Measurements from ENCODE around the gene LYPD5. TPM values are rescaled to one million over a fixed set of nuclear protein-coding genes. Genes with fewer than 3 reads are reported as not detected.

Gene LYPD5
- total and polyA plus RNA-seq, 11 donors: 0.34 to 7.9 (median 1.4) TPM

- DNase-seq: no peak
- no peaks in the 10 kb centered on the region for H3K9me3 ChIP-seq
- intact Hi-C loops (cut with DNase I): loop anchor here in 6 of 10 donors (5.0 to 10.0 kb wide), 5 partner anchors 34 to 337 kb away; partner anchors contain the start of genes PLAUR (in 1 of the 6) and ZNF575 (in 1 of the 6)
- TF ChIP-seq POLR2A (IDR thresholded peaks at IDR 0.05): no peak
- TF ChIP-seq, protein P1, sequence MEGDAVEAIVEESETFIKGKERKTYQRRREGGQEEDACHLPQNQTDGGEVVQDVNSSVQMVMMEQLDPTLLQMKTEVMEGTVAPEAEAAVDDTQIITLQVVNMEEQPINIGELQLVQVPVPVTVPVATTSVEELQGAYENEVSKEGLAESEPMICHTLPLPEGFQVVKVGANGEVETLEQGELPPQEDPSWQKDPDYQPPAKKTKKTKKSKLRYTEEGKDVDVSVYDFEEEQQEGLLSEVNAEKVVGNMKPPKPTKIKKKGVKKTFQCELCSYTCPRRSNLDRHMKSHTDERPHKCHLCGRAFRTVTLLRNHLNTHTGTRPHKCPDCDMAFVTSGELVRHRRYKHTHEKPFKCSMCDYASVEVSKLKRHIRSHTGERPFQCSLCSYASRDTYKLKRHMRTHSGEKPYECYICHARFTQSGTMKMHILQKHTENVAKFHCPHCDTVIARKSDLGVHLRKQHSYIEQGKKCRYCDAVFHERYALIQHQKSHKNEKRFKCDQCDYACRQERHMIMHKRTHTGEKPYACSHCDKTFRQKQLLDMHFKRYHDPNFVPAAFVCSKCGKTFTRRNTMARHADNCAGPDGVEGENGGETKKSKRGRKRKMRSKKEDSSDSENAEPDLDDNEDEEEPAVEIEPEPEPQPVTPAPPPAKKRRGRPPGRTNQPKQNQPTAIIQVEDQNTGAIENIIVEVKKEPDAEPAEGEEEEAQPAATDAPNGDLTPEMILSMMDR (IDR thresholded peaks at IDR 0.05): no peak
- peaks cover 0 to 22% (median 0%) of the 10 kb centered on the region in 9 donors for H3K27me3 ChIP-seq
- no peak overlapping the region for H3K4me3 ChIP-seq
- no peak for ATAC-seq
- WGBS, 4 donors: 87 to 92% (median 89%) methylated on average over 14 of the region's 14 CpGs
- H3K27ac ChIP-seq: no peak overlapping the region
- no peaks in the 10 kb centered on the region for H3K36me3 ChIP-seq
- H3K4me1 ChIP-seq: peaks cover 0 to 53% (median 4%) of the 10 kb centered on the region in 12 donors
Measured at GRCh38 chr19:43781630-43782310, 20.5 kb downstream of the LYPD5 start.

GRCh38 chr19:43780706-43781525 is 21.3 kb downstream of the LYPD5 start, which contains the start of gene KCNN4:
KCNN4 (minus strand) TSS chr19:43780973; CDS start chr19:43780861, 112 bp downstream.
- DNase-seq: no peak
- peak within 1 kb of the TSS in 1 of 12 donors; percentile 74 for H3K27ac ChIP-seq

DNA sequence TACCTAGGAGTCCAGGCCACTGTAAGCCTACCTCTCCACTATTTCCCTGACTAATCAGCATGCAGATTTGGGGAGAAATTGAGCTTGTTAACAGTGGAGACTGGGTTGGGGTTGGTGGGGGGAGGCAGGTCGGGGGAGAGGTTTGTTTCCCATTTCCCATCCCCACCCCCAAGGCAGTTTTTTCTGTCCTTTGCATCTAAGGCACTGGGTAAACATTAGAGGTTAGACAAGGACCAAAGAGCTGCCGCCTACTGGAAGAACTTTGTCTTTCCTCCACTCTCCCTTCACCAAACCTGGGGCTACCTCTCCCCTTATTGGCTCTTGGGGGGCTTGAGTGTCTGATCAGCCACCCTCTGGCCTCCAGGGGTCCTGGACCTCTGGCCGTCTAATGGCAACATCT is 22.4 kb downstream of the LYPD5 start:
- no peaks in the 10 kb centered on the region for H3K36me3 ChIP-seq
- H3K4me1 ChIP-seq: peaks cover 0 to 60% (median 4%) of the 10 kb centered on the region in 12 donors
- H3K4me3 ChIP-seq: peak overlapping the region in 1 of 12 donors; percentile 39
- peak overlapping the region in 2 of 12 donors; percentile 30 to 74 for H3K27ac ChIP-seq
- WGBS, 4 donors: 39 to 56% (median 43%) methylated on average over 3 of the region's 3 CpGs
- TF ChIP-seq, protein P1 (IDR thresholded peaks at IDR 0.05): no peak
- TF ChIP-seq POLR2A (IDR thresholded peaks at IDR 0.05): no peak
- ATAC-seq: no peak
- no peaks in the 10 kb centered on the region for H3K9me3 ChIP-seq
- H3K27me3 ChIP-seq: peaks cover 0 to 22% (median 6%) of the 10 kb centered on the region in 9 donors
- no peak for DNase-seq
- intact Hi-C loops (cut with DNase I): loop anchor here in 6 of 10 donors (5.0 to 10.0 kb wide), 5 partner anchors 33 to 335 kb away; partner anchors contain the start of genes PLAUR (in 1 of the 6) and ZNF575 (in 1 of the 6)

More at GRCh38 chr19:43780706-43781525, 21.3 kb downstream of the LYPD5 start, which contains the start of gene KCNN4:
- Histone ChIP-seq H3K27me3 (peaks cover 0 to 22% (median 0%) of the 10 kb centered on the region in 9 donors), H3K4me1 (peaks cover 0 to 58% (median 4%) of the 10 kb centered on the region in 12 donors), H3K9me3 (no peaks in the 10 kb centered on the region), H3K36me3 (no peaks in the 10 kb centered on the region), H3K4me3 (peak within 1 kb of the TSS in 4 of 12 donors; percentile 7 to 53 (median 18))
- WGBS, 4 donors: 35 to 47% (median 39%) methylated on average over 7 to 19 of the region's 19 CpGs
- no peak for TF ChIP-seq POLR2A (IDR thresholded peaks at IDR 0.05)
- TF ChIP-seq, protein P1 (IDR thresholded peaks at IDR 0.05): no peak
- intact Hi-C loops (cut with DNase I): loop anchor here in 6 of 10 donors (5.0 to 10.0 kb wide), 5 partner anchors 34 to 336 kb away; partner anchors contain the start of genes PLAUR (in 1 of the 6) and ZNF575 (in 1 of the 6)
- peak in 1 of 4 donors; percentile 21 for ATAC-seq
